ENCODE results near the gene FAM53B.

DNA sequence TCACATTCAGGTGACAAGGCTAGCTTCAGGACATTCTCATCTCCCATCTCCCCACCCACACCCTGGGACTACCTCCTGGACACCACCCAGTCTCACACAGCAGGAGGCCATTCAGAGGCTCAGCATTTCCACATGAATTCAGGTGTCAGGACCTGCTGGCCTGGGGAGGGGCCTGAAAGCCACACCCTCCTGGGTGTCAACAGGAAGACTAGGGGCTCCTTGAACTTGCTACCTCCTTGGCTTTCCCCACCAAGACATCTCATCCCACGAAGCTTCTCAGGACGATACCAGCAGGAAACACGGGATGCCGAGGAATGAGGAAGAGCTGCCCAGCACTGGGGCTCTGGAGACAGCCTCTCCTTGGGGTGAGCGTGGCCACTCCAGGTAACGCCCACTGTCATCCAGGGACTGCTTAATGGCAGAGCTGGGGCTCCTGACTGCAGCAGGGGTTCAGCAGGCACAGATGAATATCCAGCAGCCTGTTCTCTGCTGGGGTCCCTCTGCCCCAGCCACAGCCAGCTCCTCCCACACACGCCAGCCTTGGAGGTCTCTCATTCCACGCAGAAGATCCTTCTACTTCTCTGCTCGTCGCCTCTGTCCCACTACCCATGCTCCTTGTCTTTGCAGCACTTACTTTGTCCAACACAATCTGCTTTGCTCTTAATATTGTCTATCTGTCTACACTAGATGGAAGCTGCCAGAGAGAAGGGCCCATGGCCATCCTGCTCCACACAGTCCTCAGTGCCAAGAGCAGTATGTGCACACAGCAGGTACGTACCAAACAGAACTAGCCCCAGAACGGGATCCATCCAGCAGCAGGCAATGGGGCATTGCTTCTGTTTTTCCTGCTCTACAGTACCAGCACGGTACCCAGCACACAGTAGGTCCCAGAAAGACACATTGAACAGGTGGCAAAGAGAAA, 88.7 kb downstream of the FAM53B start:
- TF ChIP-seq TEAD4 (IDR thresholded peaks at IDR 0.05; ENCODE audit: borderline replicate concordance, insufficient read depth) (no peak), MXI1 (IDR thresholded peaks at IDR 0.05; ENCODE audit: low read depth, low read length) (no peak), YY1 (IDR thresholded peaks at IDR 0.05; ENCODE audit: low read depth) (no peak), EZH2phosphoT487 (IDR thresholded peaks at IDR 0.05; ENCODE audit: borderline replicate concordance, low read depth) (no peak), RXRA (IDR thresholded peaks at IDR 0.05; ENCODE audit: borderline replicate concordance, low read depth) (no peak)
- TF ChIP-seq, protein P1, sequence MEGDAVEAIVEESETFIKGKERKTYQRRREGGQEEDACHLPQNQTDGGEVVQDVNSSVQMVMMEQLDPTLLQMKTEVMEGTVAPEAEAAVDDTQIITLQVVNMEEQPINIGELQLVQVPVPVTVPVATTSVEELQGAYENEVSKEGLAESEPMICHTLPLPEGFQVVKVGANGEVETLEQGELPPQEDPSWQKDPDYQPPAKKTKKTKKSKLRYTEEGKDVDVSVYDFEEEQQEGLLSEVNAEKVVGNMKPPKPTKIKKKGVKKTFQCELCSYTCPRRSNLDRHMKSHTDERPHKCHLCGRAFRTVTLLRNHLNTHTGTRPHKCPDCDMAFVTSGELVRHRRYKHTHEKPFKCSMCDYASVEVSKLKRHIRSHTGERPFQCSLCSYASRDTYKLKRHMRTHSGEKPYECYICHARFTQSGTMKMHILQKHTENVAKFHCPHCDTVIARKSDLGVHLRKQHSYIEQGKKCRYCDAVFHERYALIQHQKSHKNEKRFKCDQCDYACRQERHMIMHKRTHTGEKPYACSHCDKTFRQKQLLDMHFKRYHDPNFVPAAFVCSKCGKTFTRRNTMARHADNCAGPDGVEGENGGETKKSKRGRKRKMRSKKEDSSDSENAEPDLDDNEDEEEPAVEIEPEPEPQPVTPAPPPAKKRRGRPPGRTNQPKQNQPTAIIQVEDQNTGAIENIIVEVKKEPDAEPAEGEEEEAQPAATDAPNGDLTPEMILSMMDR (IDR thresholded peaks at IDR 0.05), result no peak
- TF ChIP-seq, protein P2, sequence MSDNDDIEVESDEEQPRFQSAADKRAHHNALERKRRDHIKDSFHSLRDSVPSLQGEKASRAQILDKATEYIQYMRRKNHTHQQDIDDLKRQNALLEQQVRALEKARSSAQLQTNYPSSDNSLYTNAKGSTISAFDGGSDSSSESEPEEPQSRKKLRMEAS (IDR thresholded peaks at IDR 0.05; ENCODE audit: low read depth), result no peak
